GM23338 (cell line): ENCODE measurements around the gene GPC6. TPM values are rescaled to one million over a fixed set of nuclear protein-coding genes. Genes with fewer than 3 reads are reported as not detected.

ENCODE experiments used
- ATAC-seq: fragments of 200-7000 bp; cut with Tn5 transposase; 3 replicates; pipeline ENCODE4 v1.9.1; 2020
- DNase-seq: peaks from one replicate; pipeline ENCODE4 v3.0.0-alpha.2; 2015; ENCODE audit warnings: low spot score
- H2AFZ ChIP-seq: fragments of 200-600 bp; sonication (generic); 2 replicates; pipeline ENCODE4 v1.8.0; 2016; ENCODE audit warnings: antibody characterized with exemption, mild to moderate bottlenecking, moderate library complexity
- H3F3A ChIP-seq: fragments of 200-600 bp; sonication (generic); replicated peaks from 2 replicates; pipeline ENCODE4 v1.8.0; 2017; ENCODE audit warnings: antibody characterized with exemption, mixed run types, low read depth
- H3K27ac ChIP-seq: fragments of 200-600 bp; sonication (generic); 2 replicates; pipeline ENCODE4 v1.6.1; 2016; ENCODE audit warnings: low read depth
- H3K27me3 ChIP-seq: fragments of 200-600 bp; sonication (generic); 2 replicates; pipeline ENCODE4 v1.8.0; 2016; ENCODE audit warnings: mild to moderate bottlenecking, mixed run types, moderate library complexity; ENCODE audit not compliant: insufficient read depth
- H3K36me3 ChIP-seq: fragments of 200-600 bp; sonication (generic); 2 replicates; pipeline ENCODE4 v1.8.0; 2016; ENCODE audit warnings: mild to moderate bottlenecking; ENCODE audit not compliant: insufficient read depth
- H3K4me1 ChIP-seq: fragments of 200-600 bp; sonication (generic); 2 replicates; pipeline ENCODE4 v1.8.0; 2016; ENCODE audit warnings: mild to moderate bottlenecking, moderate library complexity; ENCODE audit not compliant: insufficient read depth
- H3K4me2 ChIP-seq: fragments of 200-600 bp; sonication (generic); 2 replicates; pipeline ENCODE4 v1.7.1; 2017; ENCODE audit warnings: mixed run types
- H3K4me3 ChIP-seq: fragments of 200-600 bp; sonication (generic); 2 replicates; pipeline ENCODE4 v1.6.1; 2016; ENCODE audit warnings: mixed run types
- H3K79me2 ChIP-seq: fragments of 200-600 bp; sonication (generic); replicated peaks from 2 replicates; pipeline ENCODE4 v1.8.0; 2017; ENCODE audit warnings: mild to moderate bottlenecking; ENCODE audit not compliant: insufficient read depth
- H3K9me2 ChIP-seq: fragments of 200-600 bp; sonication (generic); 2 replicates; pipeline ENCODE4 v1.8.0; 2017; ENCODE audit not compliant: insufficient read depth
- H4K20me1 ChIP-seq: fragments of 200-600 bp; sonication (generic); replicated peaks from 2 replicates; pipeline ENCODE4 v1.8.0; 2017; ENCODE audit warnings: mild to moderate bottlenecking; ENCODE audit not compliant: insufficient read depth
- H3K27ac Mint-ChIP-seq: 2 replicates; pipeline ENCODE4 v1.8.0; 2020; ENCODE audit warnings: inconsistent platforms, mild to moderate bottlenecking, moderate library complexity, mixed read lengths
- H3K27me3 Mint-ChIP-seq: 3 replicates; pipeline ENCODE4 v1.8.0; 2022; ENCODE audit warnings: low read depth, mild to moderate bottlenecking, moderate library complexity, mixed read lengths, inconsistent platforms; ENCODE audit not compliant: insufficient read depth, poor library complexity
- H3K36me3 Mint-ChIP-seq: 3 replicates; pipeline ENCODE4 v1.8.0; 2021; ENCODE audit warnings: low read depth, mild to moderate bottlenecking, inconsistent platforms, moderate library complexity, mixed read lengths
- H3K4me1 Mint-ChIP-seq: 3 replicates; pipeline ENCODE4 v1.8.0; 2020; ENCODE audit warnings: mild to moderate bottlenecking, inconsistent platforms, mixed read lengths
- H3K4me3 Mint-ChIP-seq: 3 replicates; pipeline ENCODE4 v1.8.0; 2021; ENCODE audit warnings: moderate library complexity, mild to moderate bottlenecking, inconsistent platforms, mixed read lengths
- H3K9me3 Mint-ChIP-seq: 3 replicates; pipeline ENCODE4 v1.8.0; 2020; ENCODE audit warnings: moderate library complexity, mild to moderate bottlenecking, inconsistent platforms, mixed read lengths
- CREB1 ChIP-seq: fragments of 250-450 bp; sonication (Bioruptor Pico); IDR thresholded peaks from 2 replicates; pipeline ENCODE4 v1.5.0; 2020; ENCODE audit warnings: low read depth, mild to moderate bottlenecking, moderate library complexity
- CTCF ChIP-seq, 2 experiments: fragments of 200-600 bp in 1 of 2; sonication (generic) in 1 of 2; conservative IDR thresholded peaks; 2 replicates each; pipeline versions ENCODE4 v1.5.1 to v1.6.1; 2016 to 2017; ENCODE audit warnings: antibody characterized with exemption in 2 of 2, low read depth in 2 of 2, mild to moderate bottlenecking in 2 of 2, moderate library complexity in 1 of 2
- EZH2 ChIP-seq: fragments of 200-600 bp; sonication (generic); IDR thresholded peaks from one replicate; pipeline ENCODE4 v1.8.0; 2017; ENCODE audit warnings: antibody characterized with exemption, mild to moderate bottlenecking, low read depth; ENCODE audit not compliant: unreplicated experiment
- ZNF462 ChIP-seq: fragments of 250-450 bp; sonication (Bioruptor Pico); IDR thresholded peaks from 2 replicates; pipeline ENCODE4 v1.5.0; 2020; ENCODE audit warnings: mild to moderate bottlenecking, moderate library complexity
- polyA plus RNA-seq: library from polyadenylated mRNA; unstranded; fragments of >200 nt; fragmentation: Nextera tagmentation; extraction: Ambion mirVana; gene quantifications from 2 replicates; pipeline ENCODE4 v1.2.1, GENCODE V29; 2016
- total RNA-seq: library from RNA; depleted of rRNA; stranded (reverse); fragments of >200 nt; shearing (Covaris generic); gene quantifications from 2 replicates; pipeline ENCODE4 v1.2.3, GENCODE V29; 2014

The GPC6 gene
- total and polyA plus RNA-seq, 2 experiments from 2014 or later = 6.4 to 28.6 TPM

GRCh38 chr13:94416454-94417080, 1190.0 kb downstream of the GPC6 start:
- H3K27me3 Mint-ChIP-seq = no peaks in the 10 kb centered on the region
- peaks cover 21% of the 10 kb centered on the region; the same call in 2 of the 3 replicates for H3K9me3 Mint-ChIP-seq
- DNase-seq = peak; percentile 94
- peak; percentile 98 for ATAC-seq
- TF ChIP-seq CREB1 (CRISPR knock-in tag) (0 out of 2 replicates have a peak, but pooled peaks have one; percentile 19), EZH2 (no peak), CTCF (conservative IDR thresholded peaks at IDR 0.05; ENCODE audit: low read depth in 2 of 2) (peak; percentile 84 to 97), ZNF462 (CRISPR knock-in tag) (peak; percentile 72)
- H3K4me1 Mint-ChIP-seq = peaks cover 11% of the 10 kb centered on the region
- peak overlapping the region; percentile 37 for H3K27ac Mint-ChIP-seq
- peaks cover 15% of the 10 kb centered on the region for H3K4me1 ChIP-seq
- H3K36me3 Mint-ChIP-seq = peaks cover 11% of the 10 kb centered on the region; the same call in 2 of the 3 replicates
- no peaks in the 10 kb centered on the region for H3K27me3 ChIP-seq
- H3K9me2 ChIP-seq = no peaks in the 10 kb centered on the region
- no peaks in the 10 kb centered on the region for H3K79me2 ChIP-seq
- H3K4me2 ChIP-seq = no peak overlapping the region
- no peaks in the 10 kb centered on the region for H4K20me1 ChIP-seq
- H2AFZ ChIP-seq = peak overlapping the region; percentile 4; the same call in 1 of the 2 replicates
- no peak overlapping the region for H3K4me3 Mint-ChIP-seq
- no peak overlapping the region for H3K27ac ChIP-seq
- H3F3A ChIP-seq = no peaks in the 10 kb centered on the region
- no peak overlapping the region for H3K4me3 ChIP-seq
- no peaks in the 10 kb centered on the region for H3K36me3 ChIP-seq
